HG03095 (cell line): ENCODE measurements around the gene PTGES.
"Not testable (repeated sequence)": the region's sequence is repeated elsewhere in the genome, so short reads cannot be mapped to it uniquely, and the experiment has no call there.

Source experiments
- ATAC-seq: cut with Tn5 transposase; IDR thresholded peaks from one replicate; pipeline ENCODE4 v1.9.1; 2021; ENCODE audit warnings: moderate library complexity; ENCODE audit not compliant: unreplicated experiment

The PTGES gene

DNA sequence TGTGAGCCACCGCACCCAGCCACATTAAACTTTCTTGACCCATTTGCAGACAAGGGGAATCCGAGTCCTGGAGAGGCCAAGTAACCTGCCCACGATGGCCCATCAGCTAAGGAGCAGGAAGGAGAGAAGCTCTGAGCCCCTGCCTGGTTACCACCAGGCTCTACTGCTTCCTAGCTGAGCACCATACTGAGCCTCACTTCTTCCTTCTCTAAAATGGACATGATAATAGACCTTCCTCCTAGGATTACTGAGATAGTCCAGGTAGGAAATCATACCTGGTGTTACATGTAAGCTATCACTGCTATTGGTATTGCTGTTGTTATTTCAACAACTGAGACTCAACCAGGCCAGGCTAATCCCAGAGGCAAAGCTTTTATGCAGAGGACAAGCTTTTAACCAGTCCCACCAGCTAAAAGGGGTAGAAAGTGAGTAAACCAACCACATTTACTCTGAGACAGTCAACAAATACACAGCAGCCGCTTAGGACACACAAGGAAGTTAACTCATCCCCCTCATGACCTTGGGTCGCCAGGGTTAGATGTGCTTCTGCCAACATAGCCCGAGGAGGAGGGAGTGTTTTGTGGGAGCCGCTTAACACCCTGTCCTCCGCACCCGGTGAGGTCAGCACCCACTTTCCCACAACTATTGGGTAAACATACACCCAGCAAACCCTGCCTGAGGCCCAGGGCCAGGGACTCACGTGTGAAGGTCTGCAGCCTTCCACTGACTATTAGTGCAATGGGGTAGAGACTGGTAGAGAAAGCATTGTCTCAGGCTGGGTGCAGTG is 20.6 kb upstream of the PTGES start:
- no peak for ATAC-seq

DNA sequence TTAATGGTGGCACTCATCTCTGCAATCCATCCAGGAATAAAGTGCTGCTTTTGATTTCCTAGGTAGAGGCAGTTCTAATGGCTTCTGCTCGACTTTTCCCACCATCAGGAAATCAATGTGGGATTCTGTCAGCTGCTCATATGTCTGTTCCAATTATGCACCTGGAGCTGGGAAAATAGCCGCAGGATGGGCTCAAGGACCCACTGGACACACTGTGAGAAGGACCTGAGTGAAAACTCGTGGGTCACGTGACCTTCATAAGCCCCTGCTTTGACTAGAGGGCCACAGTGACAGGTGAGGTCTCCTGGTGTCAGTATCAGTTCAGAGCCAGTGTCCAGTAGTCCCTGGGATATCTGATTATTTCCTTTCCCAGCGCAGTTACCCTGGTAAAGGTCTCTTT is 17.9 kb upstream of the PTGES start:
- ATAC-seq: no peak

DNA sequence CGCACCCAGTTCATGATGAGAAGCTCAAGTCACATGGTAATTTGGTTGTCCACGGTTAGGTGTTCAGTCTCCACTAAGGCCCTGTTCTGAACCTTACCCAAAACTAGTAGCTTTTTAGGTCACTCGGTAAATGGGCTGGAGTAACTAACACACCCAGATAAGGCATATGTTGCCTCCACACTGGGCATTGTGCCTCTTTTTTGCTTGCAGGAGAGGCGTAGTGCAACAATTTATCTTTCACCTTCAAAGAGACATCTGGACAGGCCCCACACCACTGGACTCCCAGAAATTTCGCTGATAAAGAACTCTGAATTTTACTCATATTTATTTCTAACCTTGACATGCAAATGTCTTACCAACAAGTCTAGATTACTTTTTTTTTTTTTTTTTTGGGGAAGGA is 16.8 kb upstream of the PTGES start:
- no peak for ATAC-seq

DNA sequence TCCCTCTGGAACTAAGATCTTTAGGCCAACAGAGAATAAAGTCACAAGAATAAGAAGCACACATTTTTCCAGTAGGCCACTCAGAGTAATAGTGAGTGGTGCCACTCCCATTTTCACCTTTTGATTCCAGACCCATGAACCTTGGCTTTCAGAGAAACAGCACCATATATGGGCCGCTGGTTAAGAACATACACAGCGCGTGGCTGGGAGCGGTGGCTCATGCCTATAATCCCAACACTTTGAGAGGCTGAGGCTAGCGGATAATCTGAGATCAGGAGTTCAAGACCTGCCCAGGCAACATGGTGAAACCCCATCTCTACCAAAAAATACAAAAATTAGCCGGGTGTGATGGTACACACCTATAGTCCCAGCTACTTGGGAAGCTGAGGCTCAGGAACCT is 15.6 kb upstream of the PTGES start:
- no peak for ATAC-seq

DNA sequence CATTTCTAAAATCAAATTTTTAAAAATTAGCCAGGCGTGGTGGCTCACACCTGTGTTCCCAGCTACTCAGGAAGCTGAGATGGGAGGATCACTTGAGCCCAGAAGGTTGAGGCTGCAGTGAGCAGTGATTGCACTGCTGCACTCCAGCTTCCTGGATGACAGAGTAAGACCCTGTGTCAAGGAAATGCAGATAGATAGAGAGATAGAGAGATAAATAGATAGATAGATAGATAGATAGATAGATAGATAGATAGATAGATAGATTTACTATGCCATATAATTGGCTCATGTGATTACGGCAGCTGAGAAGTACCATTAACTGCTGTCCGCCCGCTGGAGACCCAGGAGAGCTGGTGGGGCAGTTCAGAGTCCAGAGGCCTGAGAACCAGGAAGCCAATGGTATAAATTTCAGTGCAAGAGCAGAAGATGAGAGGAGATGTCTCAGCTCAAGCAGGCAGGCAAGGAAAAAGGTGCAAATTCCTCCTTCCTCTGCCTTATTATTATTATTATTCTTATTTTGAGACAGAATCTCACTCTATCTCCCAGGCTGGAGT is 13.0 kb upstream of the PTGES start:
- ATAC-seq: no peak

DNA sequence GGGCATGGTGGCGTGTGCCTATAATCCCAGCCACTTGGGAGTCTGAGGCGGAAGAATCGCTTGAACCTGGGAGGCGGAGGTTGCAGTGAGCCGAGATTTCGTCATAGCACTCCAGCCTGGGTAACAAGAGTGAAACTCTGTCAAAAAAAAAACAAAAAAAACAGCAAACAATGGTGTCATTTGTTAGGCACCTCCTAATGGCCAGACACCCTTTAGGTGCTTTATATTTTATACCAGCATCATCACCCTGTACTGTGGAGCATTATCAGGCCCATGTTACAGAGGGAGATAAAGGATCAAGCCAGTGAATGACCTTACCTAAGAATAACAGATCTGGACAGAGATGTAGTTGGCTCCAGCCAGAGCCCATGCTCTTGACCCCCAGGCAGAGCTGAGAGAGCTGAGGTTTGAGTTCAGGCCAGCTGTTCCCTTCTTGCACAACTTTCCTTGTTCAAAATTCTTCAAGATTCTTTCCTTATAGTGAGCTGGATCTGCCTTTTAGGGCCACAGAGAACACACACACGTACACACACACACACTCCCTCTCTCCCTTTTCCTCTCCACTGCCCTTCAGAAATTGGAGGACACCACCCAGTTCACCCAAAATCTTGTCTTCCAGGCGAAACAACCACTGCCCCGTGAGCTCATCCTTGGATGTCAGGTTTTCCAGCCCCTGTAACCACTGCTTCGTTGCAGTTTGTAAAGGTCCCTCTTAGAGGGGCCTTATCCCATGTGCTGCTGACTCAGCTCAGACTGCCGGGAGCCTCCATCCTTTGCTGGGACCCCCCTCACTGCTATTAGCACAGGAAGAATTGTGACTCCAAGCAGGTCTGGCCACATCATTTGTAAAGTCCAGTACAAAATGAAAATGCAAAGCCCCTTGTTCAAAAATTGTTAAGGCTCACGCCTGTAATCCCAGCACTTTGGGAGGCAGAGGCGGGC is 10.4 kb upstream of the PTGES start:
- no peak for ATAC-seq

DNA sequence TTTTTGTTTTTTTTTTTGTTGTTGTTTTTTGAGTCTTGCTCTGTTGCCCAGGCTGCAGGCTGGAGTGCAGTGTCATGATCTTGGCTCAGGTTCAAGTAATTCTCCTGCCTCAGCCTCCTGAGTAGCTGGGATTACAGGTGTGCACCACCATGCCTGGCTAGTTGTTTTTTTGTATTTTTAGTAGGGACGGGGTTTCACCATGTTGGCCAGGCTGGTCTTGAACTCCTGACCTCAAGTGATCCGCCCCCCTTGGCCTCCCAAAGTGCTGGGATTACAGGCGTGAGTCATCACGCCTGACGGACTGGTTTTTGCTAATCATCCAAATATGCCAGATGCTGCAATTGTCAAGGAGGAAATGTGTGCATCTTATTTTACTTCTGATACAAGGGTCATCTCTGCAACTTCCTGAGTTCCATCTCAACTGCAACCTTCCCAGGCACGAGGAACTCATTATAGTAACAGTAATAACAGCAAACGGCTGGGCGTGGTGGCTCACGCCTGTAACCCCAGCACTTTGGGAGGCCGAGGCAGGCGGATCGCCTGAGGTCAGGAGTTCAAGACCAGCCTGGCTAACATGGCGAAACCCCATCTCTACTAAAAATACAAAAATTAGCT is 9.6 kb upstream of the PTGES start:
- ATAC-seq: not testable (repeated sequence)

DNA sequence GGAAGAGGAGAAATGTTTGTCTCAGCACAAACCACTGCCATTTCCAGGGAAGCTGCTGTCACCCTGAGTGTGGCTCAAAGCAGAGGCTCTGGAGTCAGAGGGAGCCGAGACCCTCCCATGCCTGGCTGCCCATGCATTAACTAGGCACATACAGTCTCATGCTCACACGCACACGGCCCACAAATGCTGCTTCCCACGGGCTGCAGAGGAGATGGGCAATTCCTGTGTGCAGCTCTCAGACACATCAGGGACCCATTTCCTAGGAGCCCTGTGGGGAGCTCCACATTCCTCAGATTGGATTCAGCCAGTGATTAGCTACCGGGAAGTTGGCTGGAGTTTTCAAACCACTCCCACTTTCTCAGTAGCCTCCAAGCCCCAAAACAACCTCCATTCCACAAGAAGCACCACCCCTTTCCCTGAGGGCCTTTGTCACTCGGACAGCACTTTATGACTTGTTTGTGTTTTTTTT is 9.1 kb upstream of the PTGES start:
- no peak for ATAC-seq

DNA sequence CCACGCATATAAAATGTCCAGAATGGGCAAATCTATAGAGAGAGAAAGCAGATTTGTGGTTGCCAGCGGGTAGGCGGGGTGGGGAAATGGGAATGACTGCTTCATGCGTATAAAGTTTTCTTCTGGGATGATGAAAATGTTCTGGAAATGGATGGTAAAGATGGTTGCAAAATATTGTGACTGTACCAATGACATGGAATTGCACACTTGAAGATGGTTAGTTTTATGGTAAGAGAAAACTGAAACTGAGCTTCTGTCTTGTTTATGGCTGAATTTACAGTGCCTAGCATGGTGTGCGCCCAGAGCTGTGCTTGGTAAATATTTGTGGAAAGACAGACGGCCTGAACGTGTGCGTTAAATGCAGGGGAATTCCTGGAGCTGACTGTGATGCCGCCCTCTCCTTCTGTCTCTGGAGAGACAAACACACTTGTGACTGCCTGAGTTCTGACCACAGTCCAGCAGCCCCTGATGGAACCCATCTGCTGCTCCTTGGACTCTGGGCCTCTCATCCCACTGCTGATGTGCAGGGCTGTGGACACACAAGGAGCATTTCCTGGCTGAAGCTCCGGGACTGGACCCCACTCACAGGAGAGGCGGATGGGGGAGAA is 8.6 kb upstream of the PTGES start:
- ATAC-seq: no peak

DNA sequence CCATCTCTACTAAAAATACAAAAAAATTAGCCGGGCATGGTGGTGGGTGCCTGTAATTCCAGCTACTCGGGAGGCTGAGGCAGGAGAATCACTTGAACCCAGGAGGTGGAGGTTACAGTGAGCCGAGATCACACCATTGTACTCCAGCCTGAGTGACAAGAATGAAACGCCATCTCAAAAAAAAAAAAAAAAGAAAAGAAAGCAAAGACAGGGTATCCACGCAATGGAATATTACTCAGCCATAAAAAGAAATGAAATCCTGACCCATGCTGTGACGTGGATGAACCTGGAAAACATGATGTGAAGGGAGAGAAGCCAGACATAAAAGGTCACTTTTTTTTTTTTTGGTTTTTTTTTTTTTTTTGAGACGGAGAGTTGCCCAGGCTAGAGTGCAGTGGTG is 7.9 kb upstream of the PTGES start:
- not testable (repeated sequence) for ATAC-seq

DNA sequence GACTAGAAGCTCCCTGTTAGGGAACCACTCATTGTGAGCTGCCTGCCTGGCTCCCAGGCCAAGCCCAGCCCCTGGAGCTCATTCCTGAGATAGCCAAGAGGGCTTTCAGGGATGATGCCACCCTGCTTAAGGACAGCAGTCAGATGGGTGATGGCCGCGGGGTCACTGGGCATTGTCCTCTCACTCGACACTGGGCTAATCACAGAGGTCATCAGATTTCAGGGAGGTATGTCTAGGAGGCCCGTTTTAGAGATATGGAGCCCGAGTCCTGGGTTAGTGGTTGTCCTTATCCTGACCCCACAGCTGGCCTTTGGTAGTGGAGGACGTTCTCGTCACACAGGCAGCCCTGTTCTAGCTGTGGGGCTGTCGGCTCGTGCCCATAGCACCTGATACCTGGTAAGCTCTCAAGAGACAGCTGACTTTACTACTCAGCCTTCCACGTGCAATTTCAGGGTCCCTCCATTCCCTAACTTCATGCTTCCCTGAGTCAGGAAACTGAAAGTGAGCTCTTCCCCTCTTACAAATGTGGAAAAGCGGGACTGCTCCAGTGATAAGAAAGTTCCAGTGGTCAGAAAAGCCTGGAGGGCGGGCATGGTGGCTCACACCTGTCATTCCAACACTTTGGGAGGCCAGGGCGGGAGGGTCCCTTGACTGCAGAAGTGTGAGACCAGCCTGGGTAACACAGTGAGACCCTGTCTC is 7.1 kb upstream of the PTGES start:
- no peak for ATAC-seq

DNA sequence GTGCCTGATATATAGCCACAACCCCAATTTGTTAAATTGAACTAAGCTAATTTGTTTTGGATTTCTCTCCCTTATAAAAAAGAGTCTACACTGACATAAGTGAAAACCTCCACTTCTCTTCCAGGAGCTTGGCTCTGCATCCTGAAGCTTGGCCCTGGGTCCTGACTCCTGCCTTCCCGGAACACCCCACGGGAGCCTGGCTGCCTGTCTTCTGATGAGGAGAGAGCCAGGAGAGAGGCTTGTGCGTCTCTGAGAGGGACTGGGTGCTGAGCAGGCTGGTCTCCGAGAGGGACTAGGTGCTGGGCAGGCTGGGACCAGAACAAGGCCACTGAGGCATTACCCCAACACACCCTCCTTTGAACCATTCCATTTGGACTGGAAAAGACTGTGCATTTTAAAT is 6.5 kb upstream of the PTGES start:
- ATAC-seq: no peak

DNA sequence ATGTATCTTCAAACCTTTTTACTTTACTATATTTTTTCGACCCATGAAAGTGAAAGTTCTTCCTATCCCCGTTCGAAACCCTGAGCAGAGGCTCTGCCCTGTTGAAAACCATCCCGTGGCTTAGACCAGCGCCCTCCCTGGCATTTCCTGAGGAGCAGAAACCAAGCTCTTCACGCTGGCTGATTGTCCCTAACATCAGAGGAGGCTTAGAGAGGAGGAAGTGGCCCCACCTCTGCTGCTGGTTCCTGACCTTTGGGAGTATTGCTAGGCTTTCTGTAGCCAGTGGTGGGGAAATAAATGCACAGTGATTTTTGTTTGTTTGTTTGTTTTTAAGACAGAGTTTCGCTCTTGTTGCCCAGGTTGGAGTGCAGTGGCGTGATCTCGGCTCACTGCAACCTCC is 4.2 kb upstream of the PTGES start:
- ATAC-seq: no peak

DNA sequence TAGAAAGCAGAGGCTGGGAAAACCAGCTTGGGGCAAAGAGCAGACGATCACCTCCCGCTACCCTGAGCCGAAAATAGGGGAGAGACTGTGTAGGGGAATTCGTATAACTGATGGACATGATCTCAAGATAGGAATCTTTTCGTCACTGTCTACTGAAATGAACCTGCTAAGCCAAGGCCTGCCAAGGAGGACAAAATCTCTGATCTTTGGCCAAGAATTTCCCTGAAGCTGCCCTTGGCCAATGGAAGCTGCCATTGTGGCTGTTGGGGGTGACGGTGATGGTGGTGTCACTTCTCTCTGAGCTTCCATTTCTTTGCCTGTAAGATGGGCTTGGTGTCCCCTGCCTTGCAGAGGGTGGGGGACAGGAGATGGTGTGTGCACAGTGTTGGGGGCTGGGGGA is 3.3 kb upstream of the PTGES start:
- no peak for ATAC-seq

DNA sequence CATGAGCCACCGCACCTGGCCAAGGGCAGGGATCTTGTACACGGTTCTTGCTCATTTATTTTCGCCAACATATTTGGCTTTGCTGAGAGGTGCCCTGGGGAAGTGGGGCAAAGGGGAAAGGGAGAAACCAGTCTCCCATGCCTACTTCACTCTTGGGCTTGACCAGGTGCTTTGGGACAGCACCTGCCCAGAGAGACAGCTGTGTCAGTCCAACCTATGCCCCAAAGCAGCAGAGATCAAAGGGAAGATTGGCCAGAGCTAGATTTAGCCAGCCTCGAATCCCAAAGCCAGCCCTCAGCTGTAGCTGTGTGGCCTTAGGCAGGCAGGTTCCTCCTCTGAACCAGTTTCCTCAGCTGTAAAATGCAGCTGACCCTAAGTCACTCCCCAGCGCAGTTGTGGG is 2.3 kb upstream of the PTGES start:
- no peak for ATAC-seq

DNA sequence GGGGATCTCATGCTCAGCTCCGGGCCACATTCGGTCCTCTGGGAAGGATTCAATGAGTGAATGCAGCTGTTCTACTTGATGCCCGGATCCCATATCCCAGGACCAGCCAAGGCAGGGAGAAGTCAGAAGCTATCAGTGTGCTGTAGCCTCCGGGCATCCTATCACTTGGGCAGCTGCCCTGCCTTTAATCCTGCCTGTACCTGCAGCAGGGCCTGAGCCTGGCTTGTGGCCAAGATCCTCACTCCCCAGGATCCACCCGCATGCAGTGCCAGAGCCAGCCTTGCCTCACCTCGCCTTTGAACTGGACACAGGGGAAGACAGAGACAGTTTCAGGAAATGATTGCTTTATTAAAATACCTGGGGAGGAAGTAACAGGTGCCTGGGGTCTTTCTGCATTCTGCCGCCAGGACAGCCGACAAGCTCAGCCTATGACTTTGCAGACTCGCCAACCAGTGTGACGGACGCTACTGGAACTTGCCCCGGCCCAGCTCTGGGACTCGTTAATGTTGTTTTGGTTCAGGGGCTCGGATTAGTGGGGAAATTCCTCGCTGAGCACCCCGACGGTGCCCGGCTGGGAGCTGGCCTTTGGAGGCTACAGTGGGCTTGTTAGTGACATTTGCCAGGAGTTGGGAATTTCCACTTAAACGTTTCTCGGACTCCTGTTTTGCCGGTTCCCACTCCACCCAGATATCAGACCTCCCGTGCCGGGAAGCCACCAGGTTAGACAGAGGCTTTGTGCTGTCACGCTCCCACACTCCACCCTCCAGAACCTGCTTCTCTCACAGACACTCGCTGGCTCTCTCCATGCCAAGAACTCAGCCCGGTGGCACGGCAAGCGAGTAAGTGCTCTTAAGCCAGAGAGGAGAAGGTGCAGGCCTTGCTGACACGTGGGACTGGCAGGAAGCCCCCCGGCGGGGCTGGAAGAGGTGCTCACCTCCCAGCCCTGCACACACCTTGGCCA is 721 bp downstream of the PTGES start:
- ATAC-seq: no peak

DNA sequence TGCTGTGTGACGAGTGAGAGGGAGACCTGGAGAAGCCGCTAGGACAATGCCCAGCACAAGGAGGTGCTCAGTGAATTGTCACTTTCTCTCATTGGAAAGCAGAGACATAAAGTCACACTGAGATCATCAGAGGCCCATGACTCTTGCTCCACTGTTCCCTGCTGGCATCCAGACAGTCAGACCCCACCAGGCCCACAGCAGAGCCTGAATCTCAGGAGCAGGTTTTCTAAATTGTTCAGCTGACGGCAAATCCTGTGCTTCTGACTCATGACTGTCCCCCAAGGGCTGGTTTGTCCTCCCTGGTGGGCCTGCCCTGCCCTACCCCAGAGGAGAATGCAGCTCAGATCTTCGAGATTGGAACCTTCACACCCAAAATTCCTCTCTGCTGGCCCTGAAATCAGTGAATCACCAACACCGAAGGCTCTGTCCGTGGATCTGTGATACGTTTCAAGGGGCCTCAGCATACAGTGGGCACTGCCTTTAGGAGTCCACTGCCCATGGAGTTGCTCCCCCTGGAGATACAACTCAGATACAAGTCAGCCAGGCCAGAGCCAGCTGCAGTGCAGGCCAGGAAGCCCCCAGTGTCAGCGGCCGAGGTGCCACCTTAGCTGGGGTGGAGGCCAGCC is 2.7 kb downstream of the PTGES start:
- no peak for ATAC-seq

DNA sequence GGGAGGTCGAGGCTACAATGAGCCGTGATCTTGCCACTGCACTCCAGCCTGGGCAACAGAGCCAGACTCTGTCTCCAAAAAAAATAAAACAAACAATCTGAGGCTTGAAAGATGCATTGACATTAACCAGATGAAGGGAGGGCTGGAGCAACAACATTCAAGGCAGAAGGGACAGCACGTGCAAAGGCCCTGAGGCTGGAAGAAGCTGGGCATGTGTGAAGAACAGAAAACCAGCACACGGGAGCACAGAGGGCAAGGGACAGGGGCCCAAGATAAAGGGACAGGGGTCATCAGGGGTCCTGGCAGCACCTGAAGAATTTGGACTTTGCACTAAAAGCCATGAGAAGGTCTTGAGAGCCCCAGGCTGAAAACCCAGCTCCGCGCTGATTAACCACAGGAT is 3.3 kb downstream of the PTGES start:
- ATAC-seq: no peak

DNA sequence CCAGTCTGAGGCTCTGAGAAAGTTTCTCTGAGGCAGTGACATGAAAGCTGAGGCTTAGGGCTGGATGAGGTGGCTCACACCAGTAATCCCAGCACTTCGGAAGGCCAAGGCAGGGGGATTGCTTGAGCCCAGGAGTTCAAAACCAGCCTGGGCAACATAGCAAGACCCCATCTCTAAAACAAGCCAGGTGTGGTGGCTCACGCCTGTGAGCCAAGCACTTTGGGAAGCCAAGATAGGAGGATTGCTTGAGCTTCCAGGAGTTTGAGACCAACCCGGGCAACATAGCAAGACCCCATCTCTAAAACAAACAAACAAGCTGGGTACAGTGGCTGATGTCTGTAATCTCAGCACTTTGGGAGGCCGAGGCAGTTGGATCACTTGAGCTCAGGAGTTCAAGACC is 3.8 kb downstream of the PTGES start:
- ATAC-seq: not testable (repeated sequence)
